ENCODE results near the gene PTPRG.
"Not testable (repeated sequence)": the region's sequence is repeated elsewhere in the genome, so short reads cannot be mapped to it uniquely, and the experiment has no call there.

Gene PTPRG

GRCh38 chr3:61561374-61562041 is at the start of gene PTPRG:
TSS of gene PTPRG (plus strand) at chr3:61561571. CDS start at chr3:61562288, 717 bp downstream.
- peak; percentile 94 for DNase-seq (ENCODE audit: low read depth, low spot score)

- DNase-seq (ENCODE audit: low read depth, low spot score): no peak
Measured at GRCh38 chr3:61518590-61518989, 42.8 kb upstream of the PTPRG start.

GRCh38 chr3:61520966-61521628 is 40.3 kb upstream of the PTPRG start:
- DNase-seq (ENCODE audit: low read depth, low spot score): no peak

GRCh38 chr3:61522060-61522459 is 39.3 kb upstream of the PTPRG start:
- DNase-seq (ENCODE audit: low read depth, low spot score): peak; percentile 71

- DNase-seq (ENCODE audit: low read depth, low spot score): no peak
Measured at GRCh38 chr3:61522626-61523025, 38.7 kb upstream of the PTPRG start.

GRCh38 chr3:61524933-61525332 is 36.4 kb upstream of the PTPRG start:
- no peak for DNase-seq (ENCODE audit: low read depth, low spot score)

GRCh38 chr3:61526308-61526707 is 35.1 kb upstream of the PTPRG start:
- DNase-seq (ENCODE audit: low read depth, low spot score): no peak

GRCh38 chr3:61527011-61527410 is 34.4 kb upstream of the PTPRG start:
- no peak for DNase-seq (ENCODE audit: low read depth, low spot score)

GRCh38 chr3:61530355-61530754 is 31.0 kb upstream of the PTPRG start:
- DNase-seq (ENCODE audit: low read depth, low spot score): no peak

- no peak for DNase-seq (ENCODE audit: low read depth, low spot score)
Measured at GRCh38 chr3:61531528-61531927, 29.8 kb upstream of the PTPRG start.

- no peak for DNase-seq (ENCODE audit: low read depth, low spot score)
Measured at GRCh38 chr3:61532739-61533500, 28.5 kb upstream of the PTPRG start.

- no peak for DNase-seq (ENCODE audit: low read depth, low spot score)
Measured at GRCh38 chr3:61535826-61536225, 25.5 kb upstream of the PTPRG start.

GRCh38 chr3:61537366-61537765 is 24.0 kb upstream of the PTPRG start:
- peak; percentile 39 for DNase-seq (ENCODE audit: low read depth, low spot score)

- DNase-seq (ENCODE audit: low read depth, low spot score): no peak
Measured at GRCh38 chr3:61538486-61538885, 22.9 kb upstream of the PTPRG start.

GRCh38 chr3:61541694-61542093 is 19.7 kb upstream of the PTPRG start:
- no peak for DNase-seq (ENCODE audit: low read depth, low spot score)

- DNase-seq (ENCODE audit: low read depth, low spot score): no peak
Measured at GRCh38 chr3:61545716-61546115, 15.7 kb upstream of the PTPRG start.

- no peak for DNase-seq (ENCODE audit: low read depth, low spot score)
Measured at GRCh38 chr3:61547625-61548024, 13.7 kb upstream of the PTPRG start.

GRCh38 chr3:61552704-61553103 is 8.7 kb upstream of the PTPRG start:
- not testable (repeated sequence) for DNase-seq (ENCODE audit: low read depth, low spot score)

- DNase-seq (ENCODE audit: low read depth, low spot score): peak; percentile 14
Measured at GRCh38 chr3:61559136-61559731, 2.1 kb upstream of the PTPRG start.

GRCh38 chr3:61560517-61561373 is 626 bp upstream of the PTPRG start:
- DNase-seq (ENCODE audit: low read depth, low spot score): peak; percentile 94

- DNase-seq (ENCODE audit: low read depth, low spot score): peak; percentile 37
Measured at GRCh38 chr3:61562042-61562720, 810 bp downstream of the PTPRG start.

All from ELF-1 (cell line).